MCF 10A (cell line): Measurements from ENCODE around the gene HS3ST5. TPM values are rescaled to one million over a fixed set of nuclear protein-coding genes. Genes with fewer than 3 reads are reported as not detected.
"Not testable (repeated sequence)": the region's sequence is repeated elsewhere in the genome, so short reads cannot be mapped to it uniquely, and the experiment has no call there.

ENCODE experiments used
- BruUV-seq: library from RNA; stranded (reverse); fragments of 400-500 nt; replicated peaks from 2 replicates; lab custom pipeline; 2021; lab: Mats Ljungman, UMichigan
- CTCF ChIA-PET: fragments of 300-600 bp; sonication (Branson Sonifier 250); formaldehyde crosslinking; extraction: SDS; loops from one replicate; lab custom pipeline; 2021; ENCODE audit warnings: antibody characterized with exemption, inconsistent platforms; lab: Yijun Ruan, JAX
- POLR2A ChIA-PET: fragments of 300-600, 350-650 bp; sonication (Branson Sonifier 250); formaldehyde crosslinking; extraction: SDS; loops from one replicate; lab custom pipeline; 2020; ENCODE audit warnings: antibody characterized with exemption, inconsistent platforms; lab: Yijun Ruan, JAX
- DNase-seq: peaks from one replicate; pipeline ENCODE4 v3.0.0-alpha.2; 2018; ENCODE audit not compliant: unreplicated experiment
- H3K27ac Mint-ChIP-seq: one replicate; pipeline ENCODE4 v1.8.0; 2022; ENCODE audit warnings: mild to moderate bottlenecking, low read depth, mixed read lengths; ENCODE audit not compliant: unreplicated experiment
- H3K27me3 Mint-ChIP-seq: one replicate; pipeline ENCODE4 v1.8.0; 2022; ENCODE audit warnings: mixed read lengths; ENCODE audit not compliant: insufficient read depth, unreplicated experiment
- H3K36me3 Mint-ChIP-seq: one replicate; pipeline ENCODE4 v1.8.0; 2022; ENCODE audit warnings: mild to moderate bottlenecking, moderate library complexity, mixed read lengths; ENCODE audit not compliant: insufficient read depth, unreplicated experiment
- H3K4me1 Mint-ChIP-seq: one replicate; pipeline ENCODE4 v1.8.0; 2022; ENCODE audit warnings: mixed read lengths; ENCODE audit not compliant: insufficient read depth, unreplicated experiment
- H3K4me3 Mint-ChIP-seq: one replicate; pipeline ENCODE4 v1.8.0; 2022; ENCODE audit warnings: mild to moderate bottlenecking, moderate library complexity, mixed read lengths; ENCODE audit not compliant: unreplicated experiment
- H3K9me3 Mint-ChIP-seq: one replicate; pipeline ENCODE4 v1.8.0; 2022; ENCODE audit warnings: mixed read lengths; ENCODE audit not compliant: unreplicated experiment
- CTCF ChIP-seq: fragments of 200-600 bp; IDR thresholded peaks from one replicate; pipeline ENCODE4 v1.8.0; 2022; ENCODE audit warnings: antibody characterized with exemption, mild to moderate bottlenecking; ENCODE audit not compliant: unreplicated experiment
- intact Hi-C: fragments of 100-400 bp; cut with micrococcal nuclease; formaldehyde crosslinking; loops from 2 replicates; pipeline ENCODE4 v1.14.1; 2022
- total RNA-seq: library from RNA; stranded (reverse); gene quantifications from 2 replicates; pipeline ENCODE4 v1.2.3, GENCODE V29; 2022

Gene HS3ST5
- total RNA-seq, 1 experiment from 2014 or later, result not detected

- no TSS peak for BruUV-seq
- POLR2A ChIA-PET, result interaction anchor here (0.5 kb wide), 1 partner anchor 251 kb away, joined by 3 read pairs; no protein-coding TSS in a partner anchor
- CTCF ChIA-PET, result interaction anchor here (0.7 to 1.4 kb wide), 4 partner anchors 43 to 722 kb away, joined by 3 to 4 read pairs (median 4); no protein-coding TSS in a partner anchor
Observed at GRCh38 chr6:114151064-114151690, 191.6 kb downstream of the HS3ST5 start.

DNA sequence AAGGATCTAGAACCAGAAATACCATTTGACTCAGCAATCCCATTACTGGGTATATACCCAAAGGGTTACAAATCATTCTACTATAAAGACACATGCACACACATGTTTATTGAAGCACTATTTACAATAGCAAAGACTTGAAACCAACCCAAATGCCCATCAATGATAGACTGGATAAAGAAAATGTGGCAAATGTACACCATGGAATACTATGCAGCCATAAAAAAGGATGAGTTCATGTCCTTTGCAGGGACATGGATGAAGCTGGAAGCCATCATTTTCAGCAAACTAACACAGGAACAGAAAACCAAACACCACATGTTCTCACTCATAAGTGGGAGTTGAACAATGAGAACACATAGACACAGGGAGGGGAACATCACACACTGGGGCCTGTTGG, 193.6 kb downstream of the HS3ST5 start:
- BruUV-seq, DNase-seq, H3K4me1 Mint-ChIP-seq, H3K4me3 Mint-ChIP-seq, H3K9me3 Mint-ChIP-seq, H3K36me3 Mint-ChIP-seq, intact Hi-C loops, POLR2A ChIA-PET, H3K27ac Mint-ChIP-seq: not testable (repeated sequence)
- peaks cover 54% of the 10 kb centered on the region for H3K27me3 Mint-ChIP-seq
- CTCF ChIA-PET, result interaction anchor here (0.7 kb wide), 1 partner anchor 104 kb away, joined by 3 read pairs; no protein-coding TSS in a partner anchor

More at GRCh38 chr6:114151064-114151690, 191.6 kb downstream of the HS3ST5 start:
- Mint-ChIP-seq H3K36me3 (no peaks in the 10 kb centered on the region), H3K27ac (no peak overlapping the region), H3K9me3 (no peaks in the 10 kb centered on the region), H3K4me1 (no peaks in the 10 kb centered on the region), H3K4me3 (no peak overlapping the region), H3K27me3 (peaks cover 54% of the 10 kb centered on the region)
- no peak for DNase-seq
- TF ChIP-seq CTCF, result no peak
- intact Hi-C loops, result no loop called here

DNA sequence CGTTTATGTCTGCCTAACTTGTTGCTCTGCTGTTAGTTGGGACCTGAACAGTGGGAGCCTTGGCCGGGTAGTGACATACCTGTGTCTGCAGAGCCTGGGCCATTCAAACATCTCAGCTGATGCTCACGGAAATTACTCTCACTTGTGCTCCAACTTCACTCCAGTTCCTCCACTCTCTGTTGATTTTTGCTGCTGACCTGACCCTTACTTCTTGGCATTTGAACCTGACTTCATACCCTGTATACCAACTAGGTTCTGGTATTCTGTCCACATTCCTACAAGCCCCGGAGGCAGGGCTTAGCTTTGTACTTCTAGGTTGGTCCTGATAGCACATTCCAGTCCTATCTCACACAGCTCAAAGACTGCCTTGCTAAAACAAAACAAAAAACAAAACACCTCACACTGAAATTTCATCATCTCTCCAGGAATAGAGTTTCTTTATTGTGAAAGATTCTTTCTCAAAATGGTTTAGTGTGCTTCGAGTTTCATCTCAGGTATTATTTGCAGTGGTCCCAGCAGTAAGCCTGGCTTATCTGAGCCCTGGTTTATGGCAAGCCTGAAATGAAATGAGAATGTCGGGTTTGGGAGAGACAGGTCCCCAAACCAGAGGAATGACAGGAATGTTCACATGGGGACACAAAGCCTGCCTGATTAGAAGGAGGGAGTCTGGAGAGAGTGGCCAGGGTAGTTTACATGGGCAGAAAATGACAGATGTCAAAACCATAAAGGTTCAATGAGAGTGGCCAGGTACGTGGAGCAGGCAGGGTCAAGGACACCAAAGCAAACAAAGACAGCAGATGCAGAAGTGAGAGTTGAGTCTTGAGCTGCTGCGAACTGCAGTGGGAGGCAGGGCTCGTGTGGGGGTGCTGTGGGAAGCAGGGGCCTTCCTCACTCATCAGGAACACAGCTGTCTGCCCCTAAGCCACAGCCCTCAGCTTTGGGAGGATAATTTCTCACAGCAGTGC, 197.7 kb downstream of the HS3ST5 start:
- no peak for TF ChIP-seq CTCF
- ChIA-PET CTCF (interaction anchor here (0.5 to 1.2 kb wide), 5 partner anchors 36 to 605 kb away, joined by 3 to 5 read pairs (median 3); no protein-coding TSS in a partner anchor), POLR2A (no interaction called here)
- no peaks in the 10 kb centered on the region for H3K36me3 Mint-ChIP-seq
- intact Hi-C loops, result no loop called here
- no peak overlapping the region for H3K27ac Mint-ChIP-seq
- no peaks in the 10 kb centered on the region for H3K9me3 Mint-ChIP-seq
- no peak for DNase-seq
- peaks cover 75% of the 10 kb centered on the region for H3K27me3 Mint-ChIP-seq
- H3K4me1 Mint-ChIP-seq, result peaks cover 6% of the 10 kb centered on the region
- no peak overlapping the region for H3K4me3 Mint-ChIP-seq
- BruUV-seq, result no TSS peak

- H3K27ac Mint-ChIP-seq, result no peak overlapping the region
- H3K27me3 Mint-ChIP-seq, result peaks cover 100% of the 10 kb centered on the region
- intact Hi-C loops, result no loop called here
- H3K4me3 Mint-ChIP-seq, result no peak overlapping the region
- H3K4me1 Mint-ChIP-seq, result peaks cover 6% of the 10 kb centered on the region
- CTCF ChIA-PET, result interaction anchor here (0.5 to 2.0 kb wide), 4 partner anchors 10 to 162 kb away, joined by 3 to 7 read pairs (median 4); no protein-coding TSS in a partner anchor
- POLR2A ChIA-PET, result no interaction called here
- no peaks in the 10 kb centered on the region for H3K9me3 Mint-ChIP-seq
- no peaks in the 10 kb centered on the region for H3K36me3 Mint-ChIP-seq
- BruUV-seq, result no TSS peak
- TF ChIP-seq CTCF, result no peak
- DNase-seq, result peak; percentile 48
Observed at GRCh38 chr6:114142258-114142657, 200.6 kb downstream of the HS3ST5 start.
